Cardiac muscle cell (in vitro differentiated cells and primary cell): ENCODE data around the gene RSU1. TPM values are rescaled to one million over a fixed set of nuclear protein-coding genes. Genes with fewer than 3 reads are reported as not detected.
"Not testable (repeated sequence)": the region's sequence is repeated elsewhere in the genome, so short reads cannot be mapped to it uniquely, and the experiment has no call there.

ENCODE experiments used
- DNase-seq, 2 donors: peaks; one replicate each; pipeline versions ENCODE4 v3.0.0 to v3.0.0-alpha.2; 2010 to 2017; ENCODE audit warnings: low read depth in 1 of 2, low spot score in 1 of 2
- H3K27ac ChIP-seq: fragments of 200-600 bp; sonication (generic); 2 replicates; pipeline ENCODE4 v1.5.1; 2016
- H3K27me3 ChIP-seq: fragments of 200-600 bp; sonication (generic); 2 replicates; pipeline ENCODE4 v1.6.0; 2016; ENCODE audit warnings: control low read depth
- H3K36me3 ChIP-seq: fragments of 200-600 bp; sonication (generic); 2 replicates; pipeline ENCODE4 v1.5.1; 2016; ENCODE audit warnings: control low read depth
- H3K4me1 ChIP-seq: fragments of 200-600 bp; sonication (generic); 2 replicates; pipeline ENCODE4 v1.8.1; 2017; ENCODE audit warnings: low read depth, mild to moderate bottlenecking, mixed run types
- H3K4me3 ChIP-seq: fragments of 200-600 bp; sonication (generic); 2 replicates; pipeline ENCODE4 v1.5.1; 2016; ENCODE audit warnings: mild to moderate bottlenecking
- H3K9me3 ChIP-seq: fragments of 200-600 bp; sonication (generic); 2 replicates; pipeline ENCODE4 v1.5.1; 2017; ENCODE audit warnings: low read depth, mild to moderate bottlenecking, control low read depth
- CTCF ChIP-seq: IDR thresholded peaks from 2 replicates; pipeline ENCODE4 v1.5.1; 2012; ENCODE audit warnings: low read depth, mild to moderate bottlenecking, low read length
- polyA plus RNA-seq: library from polyadenylated mRNA; unstranded; fragments of >200 nt; fragmentation: Nextera tagmentation; extraction: Ambion mirVana; gene quantifications from 2 replicates; pipeline ENCODE4 v1.2.1, GENCODE V29; 2016
- total RNA-seq: library from RNA; depleted of rRNA; stranded (reverse); fragments of >200 nt; gene quantifications from 2 replicates; pipeline ENCODE4 v1.2.3, GENCODE V29; 2016

RSU1 gene
- total and polyA plus RNA-seq, 2 experiments from 2014 or later: 18.4 to 69.7 TPM

DNA sequence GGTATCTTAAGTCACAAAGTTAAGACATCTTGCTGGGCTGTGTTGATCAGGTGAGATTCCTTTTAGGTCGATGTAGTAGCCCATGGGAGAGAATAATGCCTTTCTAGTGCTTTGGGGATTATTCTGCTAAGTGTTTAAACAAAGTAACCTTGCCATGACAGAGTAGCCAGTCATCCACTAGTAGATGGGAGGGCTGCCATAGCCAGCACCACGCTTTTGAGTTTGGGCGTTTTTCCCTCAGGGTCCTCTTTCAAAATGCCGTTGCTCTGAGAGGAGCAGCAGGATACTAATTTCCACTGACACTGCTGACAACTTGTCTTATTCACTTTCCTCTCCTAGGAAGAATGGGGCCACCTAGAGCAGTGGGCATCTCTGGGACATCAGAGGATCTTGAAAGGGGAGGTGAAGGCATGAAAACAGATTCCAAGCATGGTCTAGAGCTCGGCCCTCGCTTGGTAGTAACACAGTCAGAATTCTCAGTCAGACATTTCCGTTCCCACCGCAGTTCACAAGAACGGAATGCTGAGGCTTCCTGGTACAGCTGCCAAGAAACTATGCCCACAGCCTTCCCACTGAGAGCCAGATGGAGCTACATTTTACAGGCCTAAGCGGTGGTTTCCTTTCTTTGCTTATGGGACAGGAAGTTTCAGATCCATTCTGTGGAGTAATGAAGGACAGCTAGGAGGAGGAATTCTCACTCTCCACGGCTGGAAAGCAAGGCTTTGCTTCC is 15.3 kb upstream of the RSU1 start:
- Histone ChIP-seq H3K36me3 (no peaks in the 10 kb centered on the region), H3K4me1 (no peaks in the 10 kb centered on the region), H3K27me3 (no peaks in the 10 kb centered on the region), H3K27ac (no peak overlapping the region), H3K4me3 (no peak overlapping the region), H3K9me3 (no peaks in the 10 kb centered on the region)
- TF ChIP-seq CTCF: no peak
- peak in 1 of 2 donors; percentile 93 for DNase-seq

- no peaks in the 10 kb centered on the region for H3K27me3 ChIP-seq
- DNase-seq: peak in 1 of 2 donors; percentile 73
- H3K36me3 ChIP-seq: no peaks in the 10 kb centered on the region
- no peak overlapping the region for H3K4me3 ChIP-seq
- H3K27ac ChIP-seq: no peak overlapping the region
- no peaks in the 10 kb centered on the region for H3K9me3 ChIP-seq
- H3K4me1 ChIP-seq: no peaks in the 10 kb centered on the region
- TF ChIP-seq CTCF: no peak
These were observed 11.5 kb upstream of the RSU1 start for GRCh38 chr10:16828701-16829175.

- no peaks in the 10 kb centered on the region for H3K4me1 ChIP-seq
- no peaks in the 10 kb centered on the region for H3K9me3 ChIP-seq
- peak; percentile 46 for TF ChIP-seq CTCF
- no peak overlapping the region for H3K4me3 ChIP-seq
- DNase-seq: peak; percentile 88 to 90
- H3K27ac ChIP-seq: no peak overlapping the region
- no peaks in the 10 kb centered on the region for H3K36me3 ChIP-seq
- no peaks in the 10 kb centered on the region for H3K27me3 ChIP-seq
These were observed 10.9 kb upstream of the RSU1 start for GRCh38 chr10:16828114-16828568.

DNA sequence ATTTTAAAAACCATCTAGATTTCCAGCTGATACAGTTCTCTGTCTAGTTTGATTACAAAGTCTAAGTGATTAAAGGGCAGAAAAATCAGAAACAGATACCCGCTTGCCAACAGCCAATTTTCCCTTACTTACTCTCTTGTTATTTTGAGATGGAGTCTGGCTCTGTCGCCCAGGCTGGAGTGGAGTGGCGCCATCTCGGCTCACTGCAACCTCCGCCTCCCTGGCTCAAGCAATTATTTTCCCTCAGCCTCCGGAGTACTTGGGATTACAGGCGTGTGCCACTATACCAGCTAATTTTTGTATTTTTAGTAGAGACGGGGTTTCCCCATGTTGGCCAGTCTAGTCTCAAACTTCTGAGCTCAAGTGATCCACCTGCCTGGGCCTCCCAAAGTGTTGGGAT is 10.2 kb upstream of the RSU1 start:
- not testable (repeated sequence) for H3K27me3 ChIP-seq, H3K9me3 ChIP-seq, DNase-seq, H3K4me1 ChIP-seq, H3K27ac ChIP-seq, H3K4me3 ChIP-seq, H3K36me3 ChIP-seq

DNA sequence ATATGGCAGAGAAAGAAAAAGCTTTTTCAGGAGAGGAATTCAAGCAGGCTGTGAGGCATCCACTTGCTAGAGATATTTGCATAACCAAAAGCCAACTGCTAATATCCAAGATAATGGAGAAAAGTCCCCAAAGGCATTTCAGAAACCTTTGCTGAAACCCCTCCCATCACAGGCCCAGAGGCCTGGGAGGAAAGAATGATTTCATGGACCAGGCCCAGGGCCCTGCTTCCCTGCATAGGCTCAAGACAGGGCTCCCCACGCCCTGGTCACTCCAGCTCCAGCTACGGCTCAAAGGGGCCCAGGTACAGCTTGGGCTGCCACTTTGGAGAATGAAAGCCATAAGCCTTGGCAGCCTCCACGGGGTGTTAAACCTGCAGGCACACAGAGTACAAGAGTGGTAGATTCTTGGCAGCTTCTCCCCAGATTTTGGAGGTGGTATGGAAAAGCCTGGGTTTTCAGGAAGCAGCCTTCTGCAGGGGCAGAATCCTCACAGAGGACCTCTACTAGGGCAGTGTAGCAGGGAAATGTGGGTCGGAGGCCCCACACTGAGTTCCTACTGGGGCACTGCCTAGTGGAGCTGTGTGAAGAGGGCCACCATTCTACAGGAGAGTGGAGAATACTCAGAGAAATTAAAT is 5.6 kb upstream of the RSU1 start:
- DNase-seq: no peak
- Histone ChIP-seq H3K4me1 (peaks cover 3% of the 10 kb centered on the region), H3K9me3 (no peaks in the 10 kb centered on the region), H3K27ac (no peak overlapping the region), H3K27me3 (peaks cover 3% of the 10 kb centered on the region), H3K4me3 (no peak overlapping the region), H3K36me3 (no peaks in the 10 kb centered on the region)
- TF ChIP-seq CTCF: no peak

- H3K27ac ChIP-seq: no peak overlapping the region
- no peak for TF ChIP-seq CTCF
- no peak for DNase-seq
- H3K4me3 ChIP-seq: no peak overlapping the region
- no peaks in the 10 kb centered on the region for H3K9me3 ChIP-seq
- peaks cover 3% of the 10 kb centered on the region for H3K4me1 ChIP-seq
- H3K36me3 ChIP-seq: no peaks in the 10 kb centered on the region
- H3K27me3 ChIP-seq: peaks cover 3% of the 10 kb centered on the region
These were observed 4.8 kb upstream of the RSU1 start for GRCh38 chr10:16822027-16822426.
